ENCODE measurements around the gene MDFIC.

Gene MDFIC

GRCh38 chr7:114924038-114924712 is 2.3 kb downstream of the MDFIC start:
- Histone ChIP-seq H3K4me1 (ENCODE audit: control insufficient read depth, insufficient read depth, low read length) (no peaks in the 10 kb centered on the region), H3K9me3 (ENCODE audit: control insufficient read depth, low read length) (no peaks in the 10 kb centered on the region), H3K36me3 (ENCODE audit: control insufficient read depth, insufficient read depth, low read length) (no peaks in the 10 kb centered on the region), H3K27ac (ENCODE audit: insufficient read depth, low read depth, low read length, poor library complexity, severe bottlenecking) (no peak overlapping the region), H3K4me3 (ENCODE audit: insufficient read depth, low read depth, low read length) (peak overlapping the region; percentile 68), H3K27me3 (ENCODE audit: control insufficient read depth, insufficient read depth, low read length, poor library complexity, severe bottlenecking) (no peaks in the 10 kb centered on the region)
- 91 to 95% methylated on average over 4 of the region's 4 CpGs for WGBS, 2 experiments

GRCh38 chr7:114925434-114925833 is 3.5 kb downstream of the MDFIC start:
- Histone ChIP-seq H3K4me1 (ENCODE audit: control insufficient read depth, insufficient read depth, low read length) (peaks cover 8% of the 10 kb centered on the region), H3K9me3 (ENCODE audit: control insufficient read depth, low read length) (no peaks in the 10 kb centered on the region), H3K27ac (ENCODE audit: insufficient read depth, low read depth, low read length, poor library complexity, severe bottlenecking) (no peak overlapping the region), H3K36me3 (ENCODE audit: control insufficient read depth, insufficient read depth, low read length) (no peaks in the 10 kb centered on the region), H3K27me3 (ENCODE audit: control insufficient read depth, insufficient read depth, low read length, poor library complexity, severe bottlenecking) (no peaks in the 10 kb centered on the region), H3K4me3 (ENCODE audit: insufficient read depth, low read depth, low read length) (no peak overlapping the region)

- Histone ChIP-seq H3K27me3 (ENCODE audit: control insufficient read depth, insufficient read depth, low read length, poor library complexity, severe bottlenecking) (no peaks in the 10 kb centered on the region), H3K36me3 (ENCODE audit: control insufficient read depth, insufficient read depth, low read length) (no peaks in the 10 kb centered on the region), H3K9me3 (ENCODE audit: control insufficient read depth, low read length) (no peaks in the 10 kb centered on the region), H3K4me1 (ENCODE audit: control insufficient read depth, insufficient read depth, low read length) (peaks cover 13% of the 10 kb centered on the region), H3K27ac (ENCODE audit: insufficient read depth, low read depth, low read length, poor library complexity, severe bottlenecking) (no peak overlapping the region), H3K4me3 (ENCODE audit: insufficient read depth, low read depth, low read length) (no peak overlapping the region)
- 91 to 95% methylated on average over 1 of the region's 2 CpGs for WGBS, 2 experiments
Observed at GRCh38 chr7:114928060-114928459, 6.2 kb downstream of the MDFIC start.

- no peak overlapping the region for H3K27ac ChIP-seq (ENCODE audit: insufficient read depth, low read depth, low read length, poor library complexity, severe bottlenecking)
- 33 to 36% methylated on average over 1 of the region's 1 CpG for WGBS, 2 experiments
Observed at GRCh38 chr7:114929570-114929969, 7.7 kb downstream of the MDFIC start.

GRCh38 chr7:114930107-114930661 is 8.3 kb downstream of the MDFIC start:
- Histone ChIP-seq H3K36me3 (ENCODE audit: control insufficient read depth, insufficient read depth, low read length) (no peaks in the 10 kb centered on the region), H3K9me3 (ENCODE audit: control insufficient read depth, low read length) (no peaks in the 10 kb centered on the region), H3K4me3 (ENCODE audit: insufficient read depth, low read depth, low read length) (no peak overlapping the region), H3K4me1 (ENCODE audit: control insufficient read depth, insufficient read depth, low read length) (peaks cover 13% of the 10 kb centered on the region), H3K27me3 (ENCODE audit: control insufficient read depth, insufficient read depth, low read length, poor library complexity, severe bottlenecking) (no peaks in the 10 kb centered on the region), H3K27ac (ENCODE audit: insufficient read depth, low read depth, low read length, poor library complexity, severe bottlenecking) (no peak overlapping the region)
- 26 to 29% methylated on average over 4 of the region's 4 CpGs for WGBS, 2 experiments

More at GRCh38 chr7:114929570-114929969, 7.7 kb downstream of the MDFIC start:
- no peaks in the 10 kb centered on the region for H3K9me3 ChIP-seq (ENCODE audit: control insufficient read depth, low read length)
- no peaks in the 10 kb centered on the region for H3K36me3 ChIP-seq (ENCODE audit: control insufficient read depth, insufficient read depth, low read length)
- H3K4me1 ChIP-seq (ENCODE audit: control insufficient read depth, insufficient read depth, low read length), result peaks cover 13% of the 10 kb centered on the region
- no peak overlapping the region for H3K4me3 ChIP-seq (ENCODE audit: insufficient read depth, low read depth, low read length)
- no peaks in the 10 kb centered on the region for H3K27me3 ChIP-seq (ENCODE audit: control insufficient read depth, insufficient read depth, low read length, poor library complexity, severe bottlenecking)

- no peak overlapping the region for H3K27ac ChIP-seq (ENCODE audit: insufficient read depth, low read depth, low read length, poor library complexity, severe bottlenecking)
- no peaks in the 10 kb centered on the region for H3K9me3 ChIP-seq (ENCODE audit: control insufficient read depth, low read length)
- H3K4me3 ChIP-seq (ENCODE audit: insufficient read depth, low read depth, low read length), result no peak overlapping the region
- peaks cover 13% of the 10 kb centered on the region for H3K4me1 ChIP-seq (ENCODE audit: control insufficient read depth, insufficient read depth, low read length)
- WGBS, 2 experiments, result 77 to 89% methylated on average over 5 to 6 of the region's 6 CpGs
- H3K36me3 ChIP-seq (ENCODE audit: control insufficient read depth, insufficient read depth, low read length), result no peaks in the 10 kb centered on the region
- no peaks in the 10 kb centered on the region for H3K27me3 ChIP-seq (ENCODE audit: control insufficient read depth, insufficient read depth, low read length, poor library complexity, severe bottlenecking)
Observed at GRCh38 chr7:114930829-114931655, 9.1 kb downstream of the MDFIC start.

GRCh38 chr7:114931656-114932011 is 9.7 kb downstream of the MDFIC start:
- 87 to 90% methylated on average over 7 to 9 of the region's 9 CpGs for WGBS, 2 experiments
- no peaks in the 10 kb centered on the region for H3K27me3 ChIP-seq (ENCODE audit: control insufficient read depth, insufficient read depth, low read length, poor library complexity, severe bottlenecking)
- H3K36me3 ChIP-seq (ENCODE audit: control insufficient read depth, insufficient read depth, low read length), result no peaks in the 10 kb centered on the region
- H3K4me3 ChIP-seq (ENCODE audit: insufficient read depth, low read depth, low read length), result no peak overlapping the region
- H3K9me3 ChIP-seq (ENCODE audit: control insufficient read depth, low read length), result no peaks in the 10 kb centered on the region
- H3K27ac ChIP-seq (ENCODE audit: insufficient read depth, low read depth, low read length, poor library complexity, severe bottlenecking), result no peak overlapping the region
- H3K4me1 ChIP-seq (ENCODE audit: control insufficient read depth, insufficient read depth, low read length), result peaks cover 13% of the 10 kb centered on the region

- Histone ChIP-seq H3K27ac (ENCODE audit: insufficient read depth, low read depth, low read length, poor library complexity, severe bottlenecking) (no peak overlapping the region), H3K4me1 (ENCODE audit: control insufficient read depth, insufficient read depth, low read length) (peaks cover 13% of the 10 kb centered on the region), H3K4me3 (ENCODE audit: insufficient read depth, low read depth, low read length) (no peak overlapping the region), H3K27me3 (ENCODE audit: control insufficient read depth, insufficient read depth, low read length, poor library complexity, severe bottlenecking) (no peaks in the 10 kb centered on the region), H3K9me3 (ENCODE audit: control insufficient read depth, low read length) (no peaks in the 10 kb centered on the region), H3K36me3 (ENCODE audit: control insufficient read depth, insufficient read depth, low read length) (no peaks in the 10 kb centered on the region)
- WGBS, 2 experiments, result 83 to 92% methylated on average over 4 to 5 of the region's 5 CpGs
Observed at GRCh38 chr7:114932991-114933390, 11.1 kb downstream of the MDFIC start.

GRCh38 chr7:114933658-114934057 is 11.8 kb downstream of the MDFIC start:
- Histone ChIP-seq H3K36me3 (ENCODE audit: control insufficient read depth, insufficient read depth, low read length) (no peaks in the 10 kb centered on the region), H3K27me3 (ENCODE audit: control insufficient read depth, insufficient read depth, low read length, poor library complexity, severe bottlenecking) (no peaks in the 10 kb centered on the region), H3K9me3 (ENCODE audit: control insufficient read depth, low read length) (no peaks in the 10 kb centered on the region), H3K4me3 (ENCODE audit: insufficient read depth, low read depth, low read length) (no peak overlapping the region), H3K27ac (ENCODE audit: insufficient read depth, low read depth, low read length, poor library complexity, severe bottlenecking) (no peak overlapping the region), H3K4me1 (ENCODE audit: control insufficient read depth, insufficient read depth, low read length) (peaks cover 13% of the 10 kb centered on the region)
- 88 to 95% methylated on average over 5 of the region's 5 CpGs for WGBS, 2 experiments

GRCh38 chr7:114934086-114934485 is 12.2 kb downstream of the MDFIC start:
- Histone ChIP-seq H3K4me3 (ENCODE audit: insufficient read depth, low read depth, low read length) (no peak overlapping the region), H3K27ac (ENCODE audit: insufficient read depth, low read depth, low read length, poor library complexity, severe bottlenecking) (no peak overlapping the region), H3K36me3 (ENCODE audit: control insufficient read depth, insufficient read depth, low read length) (no peaks in the 10 kb centered on the region), H3K27me3 (ENCODE audit: control insufficient read depth, insufficient read depth, low read length, poor library complexity, severe bottlenecking) (no peaks in the 10 kb centered on the region), H3K9me3 (ENCODE audit: control insufficient read depth, low read length) (no peaks in the 10 kb centered on the region), H3K4me1 (ENCODE audit: control insufficient read depth, insufficient read depth, low read length) (peaks cover 13% of the 10 kb centered on the region)
- WGBS, 2 experiments, result no CpG with 5 or more reads among the region's 1 CpG

Measured in ectodermal cell (in vitro differentiated cells).